WTC11 (cell line): ENCODE measurements around the gene NDUFV3. TPM values are rescaled to one million over a fixed set of nuclear protein-coding genes. Genes with fewer than 3 reads are reported as not detected.

ENCODE experiments used
- ATAC-seq: fragments of 200-7000 bp; cut with Tn5 transposase; 2 replicates; pipeline ENCODE4 v1.10.0; 2021; ENCODE audit warnings: mild to moderate bottlenecking, moderate library complexity
- CTCF ChIA-PET: fragments of 300-600 bp; sonication (Branson Sonifier 250); formaldehyde crosslinking; loops from one replicate; lab custom pipeline; 2021; ENCODE audit warnings: antibody characterized with exemption; lab: Charles Lee
- POLR2A ChIA-PET: fragments of 350-600 bp; sonication (Branson Sonifier 250); formaldehyde crosslinking; loops from one replicate; lab custom pipeline; 2021; ENCODE audit warnings: antibody characterized with exemption; lab: Charles Lee
- DNase-seq: peaks from one replicate; pipeline ENCODE4 v3.0.0; 2021; ENCODE audit warnings: low spot score
- H3K27ac Mint-ChIP-seq: 2 replicates; pipeline ENCODE4 v1.8.0; 2021; ENCODE audit warnings: mixed read lengths
- H3K27me3 Mint-ChIP-seq: 2 replicates; pipeline ENCODE4 v1.8.0; 2021; ENCODE audit warnings: low read depth, mild to moderate bottlenecking, moderate library complexity, mixed read lengths
- H3K36me3 Mint-ChIP-seq: 2 replicates; pipeline ENCODE4 v1.8.0; 2021; ENCODE audit warnings: mixed read lengths
- H3K4me1 Mint-ChIP-seq: 2 replicates; pipeline ENCODE4 v1.8.0; 2022; ENCODE audit warnings: mixed read lengths
- H3K4me3 Mint-ChIP-seq: 2 replicates; pipeline ENCODE4 v1.8.0; 2021; ENCODE audit warnings: mild to moderate bottlenecking, moderate library complexity, mixed read lengths
- H3K9me3 Mint-ChIP-seq: 2 replicates; pipeline ENCODE4 v1.8.0; 2021; ENCODE audit warnings: mixed read lengths
- ARID4B ChIP-seq: sonication (generic); formaldehyde crosslinking; IDR thresholded peaks from 2 replicates; pipeline ENCODE4 v1.8.0; 2023; ENCODE audit warnings: missing genetic modification reagents, mild to moderate bottlenecking, borderline replicate concordance
- CREM ChIP-seq: sonication (generic); formaldehyde crosslinking; IDR thresholded peaks from 2 replicates; pipeline ENCODE4 v1.8.1; 2022; ENCODE audit warnings: mild to moderate bottlenecking, missing genetic modification reagents, moderate library complexity
- E2F4 ChIP-seq: sonication (generic); formaldehyde crosslinking; IDR thresholded peaks from 2 replicates; pipeline ENCODE4 v1.8.1; 2022; ENCODE audit warnings: low read depth, mild to moderate bottlenecking, moderate library complexity, missing genetic modification reagents, borderline replicate concordance
- KAT7 ChIP-seq: sonication (generic); formaldehyde crosslinking; IDR thresholded peaks from 2 replicates; pipeline ENCODE4 v1.8.1; 2023; ENCODE audit warnings: missing genetic modification reagents, mild to moderate bottlenecking, borderline replicate concordance
- OVOL2 ChIP-seq: fragments of 250-450 bp; sonication (Bioruptor Pico); IDR thresholded peaks from 2 replicates; pipeline ENCODE4 v1.9.0; 2021; ENCODE audit warnings: mild to moderate bottlenecking, borderline replicate concordance
- TEAD1 ChIP-seq: sonication (generic); formaldehyde crosslinking; IDR thresholded peaks from 2 replicates; pipeline ENCODE4 v1.8.0; 2022; ENCODE audit warnings: mild to moderate bottlenecking, missing genetic modification reagents
- ZNF423 ChIP-seq: fragments of 250-450 bp; sonication (Bioruptor Pico); IDR thresholded peaks from 2 replicates; pipeline ENCODE4 v2.1.2; 2022; ENCODE audit warnings: mild to moderate bottlenecking, moderate library complexity
- ZNF532 ChIP-seq: fragments of 250-450 bp; sonication (Bioruptor Pico); IDR thresholded peaks from 2 replicates; pipeline ENCODE4 v1.9.0; 2021; ENCODE audit warnings: mild to moderate bottlenecking, borderline replicate concordance
- total RNA-seq: library from RNA; stranded (reverse); gene quantifications from 3 replicates; pipeline ENCODE4 v1.2.3, GENCODE V29; 2021
- TF ChIP-seq, protein P1 (sequence below): sonication (generic); formaldehyde crosslinking; conservative IDR thresholded peaks from 2 replicates; pipeline ENCODE4 v1.8.1; 2022; ENCODE audit warnings: mild to moderate bottlenecking, missing genetic modification reagents
- TF ChIP-seq, protein P2 (sequence below): sonication (generic); formaldehyde crosslinking; IDR thresholded peaks from 2 replicates; pipeline ENCODE4 v1.8.0; 2023; ENCODE audit warnings: mild to moderate bottlenecking, missing genetic modification reagents
- TF ChIP-seq, protein P3 (sequence below): sonication (generic); formaldehyde crosslinking; IDR thresholded peaks from 2 replicates; pipeline ENCODE4 v1.8.1; 2023; ENCODE audit warnings: mild to moderate bottlenecking, missing genetic modification reagents, moderate library complexity
- TF ChIP-seq, protein P4 (sequence below): fragments of 250-450 bp; sonication (Bioruptor Pico); IDR thresholded peaks from 2 replicates; pipeline ENCODE4 v1.9.0; 2021; ENCODE audit warnings: moderate library complexity, mild to moderate bottlenecking, inconsistent platforms, borderline replicate concordance

Gene NDUFV3
- total RNA-seq, 1 experiment from 2014 or later = 28.5 TPM

DNA sequence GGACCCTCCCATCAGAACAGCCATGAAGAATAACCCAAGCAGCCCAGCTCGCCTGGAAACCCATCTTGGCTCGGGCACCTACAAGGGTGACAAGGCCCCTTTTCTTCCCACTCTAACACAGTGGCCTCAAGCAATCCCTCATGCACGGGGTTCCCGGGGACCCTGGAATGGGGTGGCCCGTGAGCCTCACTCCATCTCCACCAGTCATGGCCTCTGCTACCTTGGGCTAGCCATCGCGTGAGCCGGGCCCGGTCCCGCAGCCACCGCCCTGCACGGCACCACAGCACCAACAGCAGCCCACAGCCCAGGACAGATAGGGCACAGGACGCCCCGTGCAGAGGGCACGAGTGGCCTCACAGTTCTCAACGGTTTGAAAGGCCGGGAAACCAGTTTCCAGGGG lies 32.8 kb upstream of the NDUFV3 start:
- H3K9me3 Mint-ChIP-seq = no peaks in the 10 kb centered on the region
- DNase-seq (no peak), ATAC-seq (no peak)
- H3K27me3 Mint-ChIP-seq = no peaks in the 10 kb centered on the region
- ChIA-PET CTCF (no interaction called here), POLR2A (no interaction called here)
- H3K27ac Mint-ChIP-seq = no peak overlapping the region
- H3K4me3 Mint-ChIP-seq = no peak overlapping the region
- peaks cover 2% of the 10 kb centered on the region for H3K4me1 Mint-ChIP-seq
- TF ChIP-seq CREM (CRISPR knock-in tag) = no peak
- TF ChIP-seq, protein P1, sequence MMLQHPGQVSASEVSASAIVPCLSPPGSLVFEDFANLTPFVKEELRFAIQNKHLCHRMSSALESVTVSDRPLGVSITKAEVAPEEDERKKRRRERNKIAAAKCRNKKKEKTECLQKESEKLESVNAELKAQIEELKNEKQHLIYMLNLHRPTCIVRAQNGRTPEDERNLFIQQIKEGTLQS (CRISPR knock-in tag) = no peak
- TF ChIP-seq ZNF423 (CRISPR knock-in tag) = no peak
- TF ChIP-seq E2F4 (CRISPR knock-in tag) = no peak
- TF ChIP-seq ARID4B (CRISPR knock-in tag) = no peak
- TF ChIP-seq, protein P2, sequence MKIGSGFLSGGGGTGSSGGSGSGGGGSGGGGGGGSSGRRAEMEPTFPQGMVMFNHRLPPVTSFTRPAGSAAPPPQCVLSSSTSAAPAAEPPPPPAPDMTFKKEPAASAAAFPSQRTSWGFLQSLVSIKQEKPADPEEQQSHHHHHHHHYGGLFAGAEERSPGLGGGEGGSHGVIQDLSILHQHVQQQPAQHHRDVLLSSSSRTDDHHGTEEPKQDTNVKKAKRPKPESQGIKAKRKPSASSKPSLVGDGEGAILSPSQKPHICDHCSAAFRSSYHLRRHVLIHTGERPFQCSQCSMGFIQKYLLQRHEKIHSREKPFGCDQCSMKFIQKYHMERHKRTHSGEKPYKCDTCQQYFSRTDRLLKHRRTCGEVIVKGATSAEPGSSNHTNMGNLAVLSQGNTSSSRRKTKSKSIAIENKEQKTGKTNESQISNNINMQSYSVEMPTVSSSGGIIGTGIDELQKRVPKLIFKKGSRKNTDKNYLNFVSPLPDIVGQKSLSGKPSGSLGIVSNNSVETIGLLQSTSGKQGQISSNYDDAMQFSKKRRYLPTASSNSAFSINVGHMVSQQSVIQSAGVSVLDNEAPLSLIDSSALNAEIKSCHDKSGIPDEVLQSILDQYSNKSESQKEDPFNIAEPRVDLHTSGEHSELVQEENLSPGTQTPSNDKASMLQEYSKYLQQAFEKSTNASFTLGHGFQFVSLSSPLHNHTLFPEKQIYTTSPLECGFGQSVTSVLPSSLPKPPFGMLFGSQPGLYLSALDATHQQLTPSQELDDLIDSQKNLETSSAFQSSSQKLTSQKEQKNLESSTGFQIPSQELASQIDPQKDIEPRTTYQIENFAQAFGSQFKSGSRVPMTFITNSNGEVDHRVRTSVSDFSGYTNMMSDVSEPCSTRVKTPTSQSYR (CRISPR knock-in tag) = no peak
- TF ChIP-seq, protein P3, sequence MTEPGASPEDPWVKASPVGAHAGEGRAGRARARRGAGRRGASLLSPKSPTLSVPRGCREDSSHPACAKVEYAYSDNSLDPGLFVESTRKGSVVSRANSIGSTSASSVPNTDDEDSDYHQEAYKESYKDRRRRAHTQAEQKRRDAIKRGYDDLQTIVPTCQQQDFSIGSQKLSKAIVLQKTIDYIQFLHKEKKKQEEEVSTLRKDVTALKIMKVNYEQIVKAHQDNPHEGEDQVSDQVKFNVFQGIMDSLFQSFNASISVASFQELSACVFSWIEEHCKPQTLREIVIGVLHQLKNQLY (CRISPR knock-in tag) = no peak
- TF ChIP-seq KAT7 (CRISPR knock-in tag) = no peak
- TF ChIP-seq ZNF532 (CRISPR knock-in tag) = no peak
- TF ChIP-seq, protein P4, sequence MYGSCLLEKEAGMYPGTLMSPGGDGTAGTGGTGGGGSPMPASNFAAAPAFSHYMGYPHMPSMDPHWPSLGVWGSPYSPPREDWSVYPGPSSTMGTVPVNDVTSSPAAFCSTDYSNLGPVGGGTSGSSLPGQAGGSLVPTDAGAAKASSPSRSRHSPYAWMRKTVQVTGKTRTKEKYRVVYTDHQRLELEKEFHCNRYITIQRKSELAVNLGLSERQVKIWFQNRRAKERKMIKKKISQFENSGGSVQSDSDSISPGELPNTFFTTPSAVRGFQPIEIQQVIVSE (CRISPR knock-in tag) = no peak
- no peak for TF ChIP-seq OVOL2 (CRISPR knock-in tag)
- no peak for TF ChIP-seq TEAD1 (CRISPR knock-in tag)
- H3K36me3 Mint-ChIP-seq = peaks cover 56% of the 10 kb centered on the region
